Measurements from ENCODE around the gene BACE1.
"Not testable (repeated sequence)": the region's sequence is repeated elsewhere in the genome, so short reads cannot be mapped to it uniquely, and the experiment has no call there.

Gene BACE1

GRCh38 chr11:117272175-117272574 lies 43.9 kb downstream of the BACE1 start:
- not testable (repeated sequence) for DNase-seq

GRCh38 chr11:117271208-117271607 lies 44.8 kb downstream of the BACE1 start:
- no peak for DNase-seq

GRCh38 chr11:117269856-117270255 lies 46.2 kb downstream of the BACE1 start:
- DNase-seq, result no peak

GRCh38 chr11:117265745-117266144 lies 50.3 kb downstream of the BACE1 start:
- no peak for DNase-seq

GRCh38 chr11:117264624-117265323 lies 51.3 kb downstream of the BACE1 start:
- DNase-seq, result not testable (repeated sequence)

GRCh38 chr11:117259417-117259816 lies 56.6 kb downstream of the BACE1 start:
- no peak for DNase-seq

- no peak for DNase-seq
Measured at GRCh38 chr11:117258576-117258975, 57.5 kb downstream of the BACE1 start.

- DNase-seq, result no peak
Measured at GRCh38 chr11:117256573-117256972, 59.5 kb downstream of the BACE1 start.

GRCh38 chr11:117255966-117256365 lies 60.1 kb downstream of the BACE1 start:
- DNase-seq, result no peak

- no peak for DNase-seq
Measured at GRCh38 chr11:117251506-117251905, 64.5 kb downstream of the BACE1 start.

GRCh38 chr11:117249571-117249970 lies 66.5 kb downstream of the BACE1 start:
- no peak for DNase-seq

GRCh38 chr11:117248341-117248740 lies 67.7 kb downstream of the BACE1 start:
- DNase-seq, result no peak

GRCh38 chr11:117239295-117239694 lies 76.8 kb downstream of the BACE1 start:
- DNase-seq, result no peak

GRCh38 chr11:117238221-117238620 lies 77.8 kb downstream of the BACE1 start:
- no peak for DNase-seq
